Adrenal gland (tissue), 12 donors: ENCODE measurements around the gene DCPS. TPM values are rescaled to one million over a fixed set of nuclear protein-coding genes. Genes with fewer than 3 reads are reported as not detected.

Source experiments
- DNase-seq, 7 donors: peaks; one replicate each; pipeline ENCODE4 v3.0.0-alpha.2; 2019 to 2020
- H3K27ac ChIP-seq, 5 donors: fragments of 200-600 bp; sonication (generic) in 4 of 5; 1 replicate in 3 of 5; 2 replicates in 2 of 5; pipeline versions ENCODE4 v1.5.1 to v1.8.0; 2016 to 2020; ENCODE audit warnings: mild to moderate bottlenecking in 1 of 5
- H3K27me3 ChIP-seq: fragments of 200-600 bp; 2 replicates; pipeline ENCODE4 v1.8.0; 2021
- H3K36me3 ChIP-seq, 2 donors: fragments of 200-600 bp; replicated peaks in 1 of 2; 1 replicate in 1 of 2; 2 replicates in 1 of 2; pipeline versions ENCODE4 v1.5.1 to v1.8.0; 2018 to 2022
- H3K4me1 ChIP-seq, 2 donors: fragments of 200-600 bp; replicated peaks in 1 of 2; 1 replicate in 1 of 2; 2 replicates in 1 of 2; pipeline versions ENCODE4 v1.5.1 to v1.8.0; 2018 to 2021
- H3K4me3 ChIP-seq, 4 donors: fragments of 200-600 bp; sonication (generic) in 3 of 4; one replicate each; pipeline ENCODE4 v1.5.1; 2016 to 2018
- H3K9me3 ChIP-seq, 3 donors: fragments of 200-600 bp; sonication (generic) in 1 of 3; replicated peaks in 1 of 3; 1 replicate in 2 of 3; 2 replicates in 1 of 3; pipeline versions ENCODE4 v1.5.1 to v1.8.0; 2016 to 2021
- CTCF ChIP-seq, 6 experiments: fragments of 450-650 bp in 4 of 6; fragments of 200-600 bp in 2 of 6; sonication (generic) in 1 of 6; IDR thresholded peaks; 1 replicate in 5 of 6; 2 replicates in 1 of 6; pipeline versions ENCODE4 v1.5.1 to v1.8.0; 2016 to 2021; ENCODE audit warnings: antibody characterized with exemption in 6 of 6, mild to moderate bottlenecking in 2 of 6, moderate library complexity in 1 of 6
- POLR2A ChIP-seq, 2 donors: fragments of 450-650 bp; IDR thresholded peaks; one replicate each; pipeline ENCODE4 v1.6.1; 2017; ENCODE audit warnings: antibody characterized with exemption in 2 of 2, mild to moderate bottlenecking in 2 of 2, moderate library complexity in 1 of 2
- WGBS, 4 donors: extraction: QIAGEN DNeasy Blood & Tissue Kit in 2 of 4; methylation state at CpG; one replicate each; pipeline versions ENCODE4 v1.1.5 to v1.1.7; 2013 to 2017; 5-methylcytosine and 5-hydroxymethylcytosine counted together
- intact Hi-C, 2 donors: fragments of 100-400 bp; cut with DNase I; formaldehyde crosslinking; loops; one replicate each; pipeline versions ENCODE4 v1.14.1 to v1.15.0; 2022 to 2023
- polyA plus RNA-seq, 3 donors: library from polyadenylated mRNA; stranded (reverse); fragments of 200-250 nt in 2 of 3; fragments of 350-450 nt in 1 of 3; fragmentation: Illumina TruSeq in 1 of 3; extraction: RNeasy Lipid Tissue Mini Kit (QIAGEN cat#74804) in 1 of 3; gene quantifications; one replicate each; pipeline ENCODE4 v1.2.3, GENCODE V29; 2013 to 2014
- total RNA-seq, 9 donors: library from RNA; depleted of rRNA in 4 of 9; stranded (reverse); fragments of >200 nt in 4 of 9; fragments of 120-200 nt in 1 of 9; fragmentation: NEBNext Ultra II Directional in 1 of 9; extraction: Animal tissue kit (Norgen Biotek cat#: 25700) in 1 of 9; gene quantifications; one replicate each; pipeline versions ENCODE4 v1.1.0 to v1.2.4, GENCODE V29; 2013 to 2023
- donor health status: healthy with polysubstance abuse.
- donor health status: Bipolar disorder and iron deficiency.
- donor health status: DM: yes; HTN: yes; CAD: no.
- donor health status: DM: no; HTN: no; CAD: no.
- donor health status: DM: no; HTN: no; CAD: no.
- donor health status: DM: yes; HTN: yes; CAD: no.

Gene DCPS
- total and polyA plus RNA-seq, 12 donors: 8.3 to 45.5 (median 18.9) TPM

- H3K4me1 ChIP-seq: peaks cover 61 to 79% of the 10 kb centered on the region in 2 donors
- H3K27me3 ChIP-seq: no peaks in the 10 kb centered on the region
- WGBS, 4 donors: 54 to 69% (median 65%) methylated on average over 7 to 17 of the region's 17 CpGs
- no peak for TF ChIP-seq POLR2A (IDR thresholded peaks at IDR 0.05)
- no peak for TF ChIP-seq CTCF (IDR thresholded peaks at IDR 0.05)
- DNase-seq: peak in 1 of 7 donors; percentile 33
- no peak overlapping the region for H3K4me3 ChIP-seq
- peaks cover 0 to 17% of the 10 kb centered on the region in 2 donors for H3K36me3 ChIP-seq
- intact Hi-C loops: no loop called here
- H3K9me3 ChIP-seq: no peaks in the 10 kb centered on the region
- H3K27ac ChIP-seq: peak overlapping the region; percentile 87 to 98 (median 95)
Observed at GRCh38 chr11:126347751-126348668, 44.1 kb downstream of the DCPS start.

- Histone ChIP-seq H3K4me1 (peaks cover 68 to 89% of the 10 kb centered on the region in 2 donors), H3K36me3 (peaks cover 0 to 8% of the 10 kb centered on the region in 2 donors), H3K9me3 (no peaks in the 10 kb centered on the region), H3K4me3 (no peak overlapping the region), H3K27ac (peak overlapping the region; percentile 87 to 98 (median 95)), H3K27me3 (no peaks in the 10 kb centered on the region)
- intact Hi-C loops: no loop called here
- DNase-seq: peak in 3 of 7 donors; percentile 39 to 66 (median 53)
- TF ChIP-seq POLR2A (IDR thresholded peaks at IDR 0.05) (peak in 1 of 2 donors; percentile 29), CTCF (IDR thresholded peaks at IDR 0.05) (no peak)
- 56 to 76% (median 63%) methylated on average over 5 to 8 of the region's 8 CpGs for WGBS, 4 donors
Observed at GRCh38 chr11:126348806-126349582, 45.1 kb downstream of the DCPS start.

- peak overlapping the region; percentile 52 to 98 (median 71) for H3K27ac ChIP-seq
- 35 to 54% (median 45%) methylated on average over 5 of the region's 5 CpGs for WGBS, 4 donors
- DNase-seq: no peak
- H3K27me3 ChIP-seq: no peaks in the 10 kb centered on the region
- H3K36me3 ChIP-seq: no peaks in the 10 kb centered on the region
- intact Hi-C loops: no loop called here
- TF ChIP-seq CTCF (IDR thresholded peaks at IDR 0.05) (no peak), POLR2A (IDR thresholded peaks at IDR 0.05) (no peak)
- no peak overlapping the region for H3K4me3 ChIP-seq
- H3K9me3 ChIP-seq: no peaks in the 10 kb centered on the region
- H3K4me1 ChIP-seq: peaks cover 68 to 89% of the 10 kb centered on the region in 2 donors
Observed at GRCh38 chr11:126350836-126351235, 47.0 kb downstream of the DCPS start.

- WGBS, 4 donors: 67 to 76% (median 73%) methylated on average over 2 to 3 of the region's 3 CpGs
- Histone ChIP-seq H3K9me3 (no peaks in the 10 kb centered on the region), H3K27me3 (no peaks in the 10 kb centered on the region), H3K4me3 (no peak overlapping the region), H3K4me1 (peaks cover 67 to 78% of the 10 kb centered on the region in 2 donors), H3K36me3 (no peaks in the 10 kb centered on the region), H3K27ac (peak overlapping the region in 3 of 5 donors; percentile 23 to 96 (median 71))
- no peak for DNase-seq
- intact Hi-C loops: no loop called here
- TF ChIP-seq CTCF (IDR thresholded peaks at IDR 0.05) (no peak), POLR2A (IDR thresholded peaks at IDR 0.05) (no peak)
Observed at GRCh38 chr11:126352163-126352562, 48.3 kb downstream of the DCPS start.
